ENCODE data around the gene NPPC.

Gene NPPC

DNA sequence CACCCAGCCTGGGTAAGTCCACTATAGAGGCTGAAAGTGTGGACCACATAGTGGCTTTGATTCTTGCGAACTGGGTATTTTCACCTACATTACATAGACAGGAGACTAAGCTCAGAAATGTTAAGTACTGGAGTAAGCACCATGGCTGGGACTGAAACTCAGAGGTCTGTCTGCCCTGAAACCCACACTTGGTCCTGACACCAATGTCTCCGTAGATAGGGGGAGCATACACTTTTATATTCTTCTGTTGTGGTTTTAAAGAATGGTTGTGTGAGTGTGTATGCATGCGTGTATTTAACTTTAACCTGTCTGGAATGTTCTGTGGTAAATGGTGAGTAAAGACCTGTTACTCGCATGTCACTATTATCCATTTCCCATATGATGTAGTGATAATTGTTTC is 10.3 kb upstream of the NPPC start:
- Histone ChIP-seq H3K36me3 (ENCODE audit: low read depth) (no peaks in the 10 kb centered on the region), H3K27me3 (ENCODE audit: insufficient read depth, poor library complexity, severe bottlenecking) (no peaks in the 10 kb centered on the region), H3K9me3 (ENCODE audit: severe bottlenecking) (no peaks in the 10 kb centered on the region), H3K4me1 (ENCODE audit: insufficient read depth, poor library complexity, severe bottlenecking) (no peaks in the 10 kb centered on the region), H3K27ac (ENCODE audit: poor library complexity, severe bottlenecking) (no peak overlapping the region), H3K4me3 (ENCODE audit: severe bottlenecking) (no peak overlapping the region)
- ATAC-seq (ENCODE audit: low read depth): peak; percentile 14; the same call in 1 of the 3 replicates
- no peak for DNase-seq (ENCODE audit: low spot score)
- TF ChIP-seq, protein P1, sequence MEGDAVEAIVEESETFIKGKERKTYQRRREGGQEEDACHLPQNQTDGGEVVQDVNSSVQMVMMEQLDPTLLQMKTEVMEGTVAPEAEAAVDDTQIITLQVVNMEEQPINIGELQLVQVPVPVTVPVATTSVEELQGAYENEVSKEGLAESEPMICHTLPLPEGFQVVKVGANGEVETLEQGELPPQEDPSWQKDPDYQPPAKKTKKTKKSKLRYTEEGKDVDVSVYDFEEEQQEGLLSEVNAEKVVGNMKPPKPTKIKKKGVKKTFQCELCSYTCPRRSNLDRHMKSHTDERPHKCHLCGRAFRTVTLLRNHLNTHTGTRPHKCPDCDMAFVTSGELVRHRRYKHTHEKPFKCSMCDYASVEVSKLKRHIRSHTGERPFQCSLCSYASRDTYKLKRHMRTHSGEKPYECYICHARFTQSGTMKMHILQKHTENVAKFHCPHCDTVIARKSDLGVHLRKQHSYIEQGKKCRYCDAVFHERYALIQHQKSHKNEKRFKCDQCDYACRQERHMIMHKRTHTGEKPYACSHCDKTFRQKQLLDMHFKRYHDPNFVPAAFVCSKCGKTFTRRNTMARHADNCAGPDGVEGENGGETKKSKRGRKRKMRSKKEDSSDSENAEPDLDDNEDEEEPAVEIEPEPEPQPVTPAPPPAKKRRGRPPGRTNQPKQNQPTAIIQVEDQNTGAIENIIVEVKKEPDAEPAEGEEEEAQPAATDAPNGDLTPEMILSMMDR (IDR thresholded peaks at IDR 0.05; ENCODE audit: poor library complexity, severe bottlenecking): no peak

DNA sequence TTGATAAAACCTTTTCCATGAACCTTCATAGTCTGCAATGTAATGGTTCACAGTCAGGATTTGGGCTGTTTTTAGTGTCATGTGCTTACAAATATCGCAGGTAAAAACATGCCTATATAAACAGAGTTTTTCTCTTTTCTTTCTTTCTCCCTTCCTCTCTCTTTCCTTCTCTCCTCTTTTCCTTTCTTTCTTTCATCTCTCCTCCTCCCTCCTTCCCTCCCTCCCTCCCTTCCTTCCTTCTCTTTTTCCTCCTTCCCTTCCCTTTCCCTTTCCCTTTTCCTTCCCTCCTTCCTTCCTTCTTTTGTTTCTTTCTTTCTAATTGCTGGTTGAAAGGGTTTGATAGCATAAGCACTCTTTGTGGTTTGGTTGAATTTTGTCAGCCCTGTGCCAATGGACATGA is 9.6 kb upstream of the NPPC start:
- ATAC-seq (ENCODE audit: low read depth) (no peak), DNase-seq (ENCODE audit: low spot score) (no peak)
- Histone ChIP-seq H3K27ac (ENCODE audit: poor library complexity, severe bottlenecking) (no peak overlapping the region), H3K4me3 (ENCODE audit: severe bottlenecking) (no peak overlapping the region), H3K9me3 (ENCODE audit: severe bottlenecking) (no peaks in the 10 kb centered on the region), H3K4me1 (ENCODE audit: insufficient read depth, poor library complexity, severe bottlenecking) (no peaks in the 10 kb centered on the region), H3K27me3 (ENCODE audit: insufficient read depth, poor library complexity, severe bottlenecking) (no peaks in the 10 kb centered on the region), H3K36me3 (ENCODE audit: low read depth) (no peaks in the 10 kb centered on the region)
- TF ChIP-seq, protein P1 (IDR thresholded peaks at IDR 0.05; ENCODE audit: poor library complexity, severe bottlenecking): no peak

DNA sequence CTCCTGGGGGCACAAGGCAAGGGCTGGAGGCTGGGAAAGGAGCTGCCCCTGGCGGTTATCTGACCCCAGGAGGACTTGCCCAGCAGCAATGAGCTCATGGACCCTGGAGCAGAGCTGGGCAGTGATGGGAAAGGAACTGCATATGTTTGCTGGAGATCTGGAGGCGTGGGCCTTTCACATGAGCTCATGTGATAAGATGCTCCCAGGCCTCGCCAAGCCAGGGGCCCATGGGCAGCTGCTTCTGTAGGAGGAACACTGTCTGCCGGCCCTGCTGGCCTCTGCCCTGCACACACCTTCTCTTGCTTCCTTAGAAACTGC is 9.0 kb upstream of the NPPC start:
- Histone ChIP-seq H3K27ac (ENCODE audit: poor library complexity, severe bottlenecking) (no peak overlapping the region), H3K4me3 (ENCODE audit: severe bottlenecking) (no peak overlapping the region), H3K36me3 (ENCODE audit: low read depth) (no peaks in the 10 kb centered on the region), H3K9me3 (ENCODE audit: severe bottlenecking) (no peaks in the 10 kb centered on the region), H3K27me3 (ENCODE audit: insufficient read depth, poor library complexity, severe bottlenecking) (no peaks in the 10 kb centered on the region), H3K4me1 (ENCODE audit: insufficient read depth, poor library complexity, severe bottlenecking) (no peaks in the 10 kb centered on the region)
- DNase-seq (ENCODE audit: low spot score): no peak
- no peak for ATAC-seq (ENCODE audit: low read depth)
- TF ChIP-seq, protein P1 (IDR thresholded peaks at IDR 0.05; ENCODE audit: poor library complexity, severe bottlenecking): no peak

DNA sequence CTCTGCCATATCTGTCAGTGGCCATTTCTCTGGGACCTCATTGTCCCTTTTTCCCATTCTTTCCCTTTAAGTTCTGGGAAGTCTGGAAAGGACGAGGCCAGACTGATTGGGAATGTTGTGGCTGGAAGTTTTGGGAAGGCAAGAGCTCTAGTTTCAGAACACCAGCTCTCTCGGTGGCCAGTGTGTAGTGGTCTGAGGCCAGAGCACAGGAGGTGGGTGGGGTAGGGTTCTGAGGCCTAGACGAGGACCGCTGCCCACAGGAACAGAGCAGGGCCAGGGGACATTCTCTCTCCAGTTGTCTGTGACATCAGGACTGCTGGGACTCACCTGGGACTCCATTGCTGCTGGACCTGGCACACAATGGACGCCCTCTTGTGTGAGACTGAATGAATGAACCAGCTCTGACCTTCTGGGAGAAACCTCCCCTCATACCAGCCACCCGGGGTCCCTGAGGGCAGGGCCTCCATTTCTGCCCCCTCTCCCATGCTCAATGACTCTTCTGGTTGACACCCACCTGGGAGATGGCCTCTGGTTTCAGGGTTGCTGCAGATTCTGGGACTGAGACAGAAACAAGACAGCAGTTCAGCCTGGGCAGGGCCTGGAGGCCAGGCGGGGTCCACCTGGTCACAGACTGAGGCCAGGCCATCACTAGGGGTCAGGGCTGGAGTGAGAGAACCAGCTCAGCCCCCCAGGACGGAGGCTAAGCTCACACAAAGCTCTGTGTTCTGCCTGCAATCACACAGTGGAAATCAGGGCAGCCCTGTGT is 8.4 kb upstream of the NPPC start:
- Histone ChIP-seq H3K9me3 (ENCODE audit: severe bottlenecking) (no peaks in the 10 kb centered on the region), H3K4me3 (ENCODE audit: severe bottlenecking) (no peak overlapping the region), H3K4me1 (ENCODE audit: insufficient read depth, poor library complexity, severe bottlenecking) (no peaks in the 10 kb centered on the region), H3K36me3 (ENCODE audit: low read depth) (no peaks in the 10 kb centered on the region), H3K27ac (ENCODE audit: poor library complexity, severe bottlenecking) (no peak overlapping the region), H3K27me3 (ENCODE audit: insufficient read depth, poor library complexity, severe bottlenecking) (no peaks in the 10 kb centered on the region)
- TF ChIP-seq, protein P1 (IDR thresholded peaks at IDR 0.05; ENCODE audit: poor library complexity, severe bottlenecking): no peak
- DNase-seq (ENCODE audit: low spot score): no peak
- no peak for ATAC-seq (ENCODE audit: low read depth)

DNA sequence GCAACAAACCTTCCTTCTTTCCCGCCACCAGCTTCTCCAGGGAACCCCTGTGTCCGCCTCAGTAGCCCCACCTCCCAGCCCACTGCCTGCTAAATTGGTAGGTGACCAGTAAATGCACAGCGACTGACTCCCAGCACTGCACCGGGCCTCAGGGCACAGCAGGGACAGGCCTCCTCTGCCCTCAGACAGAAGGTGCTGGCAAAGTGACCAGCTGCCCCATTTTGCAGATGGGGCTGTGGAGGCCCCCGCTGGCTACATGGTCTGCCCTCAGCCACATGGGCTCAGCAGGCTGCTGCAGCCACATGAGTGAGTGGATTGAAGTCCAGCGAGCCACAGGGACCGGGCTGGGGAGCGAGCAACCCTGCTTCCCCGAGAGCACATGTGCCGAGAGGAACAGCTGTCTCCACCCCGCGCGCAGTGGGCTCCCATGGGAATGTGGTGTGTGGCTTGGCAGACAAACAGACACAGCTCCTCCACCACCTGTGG is 7.8 kb upstream of the NPPC start:
- Histone ChIP-seq H3K9me3 (ENCODE audit: severe bottlenecking) (no peaks in the 10 kb centered on the region), H3K36me3 (ENCODE audit: low read depth) (no peaks in the 10 kb centered on the region), H3K27me3 (ENCODE audit: insufficient read depth, poor library complexity, severe bottlenecking) (no peaks in the 10 kb centered on the region), H3K27ac (ENCODE audit: poor library complexity, severe bottlenecking) (no peak overlapping the region), H3K4me1 (ENCODE audit: insufficient read depth, poor library complexity, severe bottlenecking) (no peaks in the 10 kb centered on the region), H3K4me3 (ENCODE audit: severe bottlenecking) (no peak overlapping the region)
- ATAC-seq (ENCODE audit: low read depth) (no peak), DNase-seq (ENCODE audit: low spot score) (no peak)
- TF ChIP-seq, protein P1 (IDR thresholded peaks at IDR 0.05; ENCODE audit: poor library complexity, severe bottlenecking): no peak

All from RWPE2 (cell line).